Right hindlimb (tissue), 1 donor: ENCODE measurements around the gene DOK6.

Experiments
- DNase-seq: peaks from one replicate; pipeline ENCODE4 v3.0.0-alpha.2; 2018

The DOK6 gene

GRCh38 chr18:69757733-69758132 is 357.0 kb downstream of the DOK6 start:
- no peak for DNase-seq

DNA sequence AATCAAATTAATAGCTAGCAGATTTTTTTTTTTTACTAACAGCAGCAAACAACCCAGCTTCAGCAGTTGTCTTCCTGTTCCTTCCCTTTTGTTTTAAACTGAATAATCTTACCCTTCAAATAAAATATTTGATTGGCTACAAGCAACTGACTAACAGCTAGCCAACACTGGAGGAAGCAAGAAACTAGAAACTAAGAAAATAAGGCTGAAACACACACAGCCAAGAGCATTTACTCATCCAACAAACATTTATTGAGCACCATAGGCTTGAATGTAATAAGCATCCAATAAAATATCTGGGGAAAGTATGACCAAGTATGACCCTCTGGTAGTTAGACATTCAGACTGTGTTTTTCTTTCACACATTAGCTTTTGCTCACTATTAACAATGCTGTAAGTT is 357.8 kb downstream of the DOK6 start:
- DNase-seq = no peak

DNA sequence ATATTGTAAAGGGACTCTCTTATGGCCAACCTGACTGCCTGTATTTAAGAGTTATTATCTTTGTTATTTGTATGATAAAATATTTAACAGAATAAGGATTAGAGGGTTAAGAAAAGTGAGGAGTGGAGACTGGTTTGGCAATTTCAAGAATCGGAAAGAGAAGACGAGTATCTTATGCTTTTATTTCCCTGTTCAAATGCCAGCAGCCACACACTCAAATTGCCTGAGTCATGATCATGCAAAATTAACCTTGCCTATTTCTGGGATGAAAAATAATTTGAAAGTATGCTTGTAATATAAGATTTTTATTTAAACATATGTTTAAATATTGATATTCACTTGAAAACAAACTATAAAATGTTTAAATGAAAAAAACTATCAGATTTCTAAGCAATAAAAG is 358.4 kb downstream of the DOK6 start:
- DNase-seq = no peak

- no peak for DNase-seq
Observed at GRCh38 chr18:69763002-69763401, 362.3 kb downstream of the DOK6 start.

GRCh38 chr18:69763821-69764220 is 363.1 kb downstream of the DOK6 start:
- DNase-seq = no peak

GRCh38 chr18:69770238-69770637 is 369.6 kb downstream of the DOK6 start:
- no peak for DNase-seq

DNA sequence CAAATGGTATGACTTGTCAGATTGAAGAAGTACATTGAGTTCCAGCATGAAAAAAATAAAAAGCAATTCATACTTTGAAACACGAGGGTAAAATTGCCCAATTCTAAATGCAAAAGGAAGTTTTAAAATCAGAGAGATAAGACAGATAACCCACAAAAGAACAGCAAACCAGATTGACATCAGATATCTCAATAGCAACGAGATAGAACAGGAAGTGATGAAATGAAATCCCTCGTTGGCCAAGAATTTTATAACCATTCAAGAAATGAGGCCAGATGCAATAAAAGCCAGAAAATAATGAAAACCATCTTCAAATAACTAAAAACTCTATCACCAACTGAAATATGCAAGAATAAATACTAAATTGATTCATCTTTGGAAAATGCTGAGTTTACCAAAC is 374.1 kb downstream of the DOK6 start:
- DNase-seq = no peak

DNA sequence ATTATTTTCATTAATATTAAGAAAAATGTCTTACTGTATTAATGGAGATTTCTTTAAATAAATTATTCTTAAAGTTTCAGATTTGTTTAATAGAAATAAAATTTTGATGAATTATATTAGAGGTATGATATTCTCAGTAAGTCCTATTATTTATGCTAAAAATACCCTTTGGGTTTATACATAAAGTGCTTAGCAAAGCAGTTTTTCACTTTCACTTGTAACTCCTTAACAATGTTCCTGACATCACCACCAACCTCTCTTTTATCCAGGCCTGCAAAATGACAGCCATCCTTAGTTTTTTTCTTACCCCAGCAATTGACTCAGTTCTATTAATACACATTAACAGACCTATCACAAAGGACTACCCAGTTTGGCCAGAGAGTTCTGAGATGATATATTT is 376.6 kb downstream of the DOK6 start:
- DNase-seq = no peak

- no peak for DNase-seq
Observed at GRCh38 chr18:69778680-69779079, 378.0 kb downstream of the DOK6 start.

DNA sequence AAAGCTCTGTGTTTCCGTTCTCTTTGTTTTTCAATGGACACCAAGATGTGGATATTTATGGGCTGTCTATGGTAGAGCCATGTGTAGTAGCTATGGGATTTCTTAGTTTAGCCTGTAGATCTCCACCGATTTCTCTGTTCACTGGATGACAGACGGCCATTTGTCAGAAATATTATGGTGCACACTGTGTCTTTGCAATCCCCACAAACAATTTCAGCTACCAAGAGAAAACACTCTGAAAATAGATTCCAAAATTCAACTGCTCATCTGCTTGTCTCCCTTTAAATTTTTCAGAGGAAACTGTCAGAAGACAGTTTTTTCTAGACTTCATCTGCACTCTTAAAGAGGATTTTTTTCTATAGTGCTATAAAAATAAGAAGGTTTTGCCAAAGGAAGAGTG is 380.2 kb downstream of the DOK6 start:
- no peak for DNase-seq

DNA sequence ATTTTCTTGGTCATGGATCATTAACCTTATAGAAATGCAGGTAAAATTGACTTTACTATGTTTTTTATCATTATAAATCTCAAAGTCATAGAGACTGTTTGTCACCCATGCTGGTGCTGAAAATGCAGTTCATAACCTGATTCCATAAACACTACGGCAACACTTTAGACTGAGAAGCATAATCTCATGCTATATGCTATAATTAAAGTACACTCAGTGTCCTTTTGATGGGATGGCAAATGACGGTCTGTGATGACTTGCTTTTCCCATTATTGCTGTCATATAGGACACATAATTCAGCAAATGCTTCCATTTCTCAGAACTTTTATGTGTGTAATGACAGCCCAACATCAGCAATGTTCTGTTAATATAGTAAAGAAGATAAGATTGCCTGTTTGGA is 384.1 kb downstream of the DOK6 start:
- no peak for DNase-seq

DNA sequence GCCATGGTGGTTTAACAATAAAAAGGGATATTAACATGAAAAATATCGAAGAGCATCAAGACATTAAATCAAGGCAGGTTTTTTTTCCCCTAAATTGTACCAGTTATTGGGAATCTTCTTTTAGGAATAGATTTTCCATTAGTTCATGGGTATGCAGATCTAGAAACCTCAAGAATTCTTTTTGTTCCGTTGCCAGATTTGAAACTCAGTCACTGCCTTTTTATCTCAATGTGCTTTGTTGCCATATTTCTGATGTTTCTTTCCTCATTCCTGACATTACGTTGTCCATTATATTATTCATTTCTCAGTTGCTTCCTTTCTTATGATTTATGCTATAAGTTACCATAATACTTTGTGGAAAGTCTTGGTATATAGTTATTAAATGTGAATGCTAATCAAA is 384.8 kb downstream of the DOK6 start:
- no peak for DNase-seq

GRCh38 chr18:69786427-69786826 is 385.7 kb downstream of the DOK6 start:
- no peak for DNase-seq

- DNase-seq = no peak
Observed at GRCh38 chr18:69787825-69788547, 387.3 kb downstream of the DOK6 start.

GRCh38 chr18:69789794-69790193 is 389.1 kb downstream of the DOK6 start:
- no peak for DNase-seq

DNA sequence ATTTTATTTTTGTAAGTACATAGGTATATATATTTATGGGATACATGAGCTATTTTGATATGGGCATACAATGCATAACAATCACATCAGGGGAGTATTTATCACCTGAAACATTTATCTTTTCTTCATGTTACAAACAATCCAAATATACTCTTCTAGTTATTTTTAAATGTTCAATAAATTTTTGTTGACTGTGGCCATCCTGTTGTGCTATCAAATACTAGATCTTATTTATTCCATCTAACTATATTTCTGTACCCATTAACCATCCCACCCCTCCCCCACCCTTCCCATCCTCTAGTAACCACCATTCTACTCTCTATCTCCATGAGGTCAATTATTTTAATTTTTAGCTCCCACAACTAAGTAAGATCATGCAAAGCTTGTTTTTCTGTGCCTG is 390.0 kb downstream of the DOK6 start:
- no peak for DNase-seq

DNA sequence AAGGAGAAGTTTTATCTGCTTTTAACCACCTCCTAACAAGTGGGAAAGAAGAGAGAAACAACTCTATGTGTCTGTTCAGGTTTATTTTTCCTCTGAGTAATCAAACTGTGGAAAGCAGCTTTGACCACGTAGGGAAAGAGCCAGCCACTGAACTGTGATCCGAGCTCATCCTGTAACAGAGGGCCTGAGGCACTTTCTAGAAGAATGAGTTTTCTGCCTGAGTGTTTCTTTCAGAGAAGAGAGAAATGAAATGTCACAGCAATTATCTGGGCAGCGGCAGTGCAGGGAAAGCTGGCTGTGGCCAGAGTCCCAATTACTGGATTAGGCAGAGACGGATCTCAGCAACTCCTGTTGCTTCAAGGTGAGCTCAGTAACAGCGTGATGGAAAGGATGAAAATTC is 395.1 kb downstream of the DOK6 start:
- no peak for DNase-seq

DNA sequence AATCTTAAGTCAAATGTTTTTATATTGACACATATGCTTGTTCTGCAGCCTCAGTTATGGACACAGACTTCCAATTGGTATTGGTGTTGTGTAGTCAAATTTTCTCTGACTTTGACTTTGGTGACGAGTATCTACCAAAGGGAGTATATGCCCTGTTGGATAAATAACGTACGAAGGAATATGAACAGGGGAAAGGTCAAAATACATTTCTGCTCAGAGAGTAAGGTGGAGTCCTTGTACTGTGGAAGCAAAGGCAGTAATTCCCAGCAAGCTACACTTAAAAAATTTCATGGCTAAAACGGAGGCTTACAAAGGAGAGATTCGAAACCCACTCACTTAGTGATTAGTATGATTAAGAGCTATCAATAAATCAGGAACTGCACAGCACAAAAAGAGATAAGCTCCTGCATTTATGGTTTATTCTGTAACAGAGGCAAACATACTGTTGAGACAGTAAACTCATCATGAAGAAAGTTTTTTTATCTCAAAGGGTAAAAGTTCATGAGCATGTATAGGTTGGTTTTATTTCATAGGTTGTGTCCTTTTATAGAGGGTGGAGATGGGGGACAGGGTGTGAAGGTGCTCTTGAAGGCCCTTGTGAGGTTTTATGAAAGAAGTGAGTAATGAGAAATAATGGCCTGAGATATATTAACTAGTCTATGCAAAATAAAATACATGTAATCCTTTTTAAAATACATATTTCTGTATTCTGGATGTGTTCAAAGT is 404.3 kb downstream of the DOK6 start:
- DNase-seq = no peak

GRCh38 chr18:69808399-69808798 is 407.7 kb downstream of the DOK6 start:
- no peak for DNase-seq

- DNase-seq = no peak
Observed at GRCh38 chr18:69813559-69813958, 412.9 kb downstream of the DOK6 start.

- DNase-seq = no peak
Observed at GRCh38 chr18:69814861-69815385, 414.2 kb downstream of the DOK6 start.

GRCh38 chr18:69817335-69817940 is 416.8 kb downstream of the DOK6 start:
- no peak for DNase-seq

GRCh38 chr18:69819460-69819859 is 418.8 kb downstream of the DOK6 start:
- DNase-seq = no peak

GRCh38 chr18:69820538-69820937 is 419.9 kb downstream of the DOK6 start:
- no peak for DNase-seq
